ENCODE results near the gene ZHX3. TPM values are rescaled to one million over a fixed set of nuclear protein-coding genes. Genes with fewer than 3 reads are reported as not detected.

Gene ZHX3
- total and polyA plus RNA-seq, 2 of the 13 experiments (the other 11 are each of a cell fraction or from before 2014, with no cell fraction given), result 8.4 to 11.7 TPM

- TF ChIP-seq TGIF2 (CRISPR knock-in tag; IDR thresholded peaks at IDR 0.05), result no peak
- TF ChIP-seq CEBPZ (IDR thresholded peaks at IDR 0.05; ENCODE audit: low read length), result no peak
- no peak for TF ChIP-seq SAFB2 (CRISPR knock-in tag; IDR thresholded peaks at IDR 0.05; ENCODE audit: borderline replicate concordance, low read depth)
- no peak for TF ChIP-seq KLF6 (CRISPR knock-in tag; IDR thresholded peaks at IDR 0.05)
These were observed 134.1 kb downstream of the ZHX3 start (continued) for GRCh38 chr20:41183391-41183790.

- POLR2A ChIA-PET, result no interaction called here
- no peak for FAIRE-seq
- H3K4me1 ChIP-seq (ENCODE audit: insufficient read depth, low read length), result peaks cover 12% of the 10 kb centered on the region
- no peak overlapping the region for H3K9ac ChIP-seq (ENCODE audit: insufficient read depth, low read depth, low read length)
- intact Hi-C loops (cut with micrococcal nuclease; ENCODE audit: unreplicated experiment) (no loop called here), in situ Hi-C loops (cut with HindIII; ENCODE audit: extremely low pct_ligation_motif_present, low pct_unique_long_range_greater_than_20kb) (no loop called here)
- H3K9me3 ChIP-seq (ENCODE audit: low read length), result no peaks in the 10 kb centered on the region
- DNase-seq (ENCODE audit: low spot score), result no peak
- H3K27me3 ChIP-seq (ENCODE audit: control insufficient read depth in 1 of 2, insufficient read depth in 2 of 2, low read length in 2 of 2), result no peaks in the 10 kb centered on the region
- no peaks in the 10 kb centered on the region for H3K79me2 ChIP-seq (ENCODE audit: insufficient read depth, low read length)
- CTCF ChIA-PET (ENCODE audit: low intra/inter-chr PET ratio, low total read pairs), result no interaction called here
- no peak overlapping the region for H3K4me3 ChIP-seq (replicated peaks in 1 of 3; ENCODE audit: insufficient read depth in 1 of 3, low read depth in 2 of 3, low read length in 3 of 3)
- TF ChIP-seq TCF7 (IDR thresholded peaks at IDR 0.05; ENCODE audit: low read depth) (no peak), SP140L (CRISPR knock-in tag; IDR thresholded peaks at IDR 0.05; ENCODE audit: borderline replicate concordance) (no peak), ARNT2 (CRISPR knock-in tag; IDR thresholded peaks at IDR 0.05; ENCODE audit: low read depth) (no peak), ZNF20 (CRISPR knock-in tag; IDR thresholded peaks at IDR 0.05) (no peak), CBX1 (IDR thresholded peaks at IDR 0.05; ENCODE audit: low read depth) (no peak), THYN1 (CRISPR knock-in tag; IDR thresholded peaks at IDR 0.05; ENCODE audit: borderline replicate concordance, low read depth) (no peak), MAX (IDR thresholded peaks at IDR 0.05) (no peak), MAF1 (CRISPR knock-in tag; IDR thresholded peaks at IDR 0.05; ENCODE audit: borderline replicate concordance) (no peak), E2F1 (CRISPR knock-in tag; IDR thresholded peaks at IDR 0.05) (no peak), PBX2 (CRISPR knock-in tag; IDR thresholded peaks at IDR 0.05) (no peak)
- 96% methylated on average over 10 of the region's 10 CpGs for WGBS (ENCODE audit: low lambda C conversion rate)
- BruUV-seq (replicated peaks), result no TSS peak
- no peak for ATAC-seq
- no peaks in the 10 kb centered on the region for H4K20me1 ChIP-seq (ENCODE audit: insufficient read depth, low read length)
- no peak overlapping the region for H3K4me2 ChIP-seq (ENCODE audit: low read depth, low read length)
- no peak overlapping the region for H2AFZ ChIP-seq (ENCODE audit: low read length)
- peaks cover 0 to 3% of the 10 kb centered on the region in 2 experiments; a peak in 2 of 5 replicates for H3K36me3 ChIP-seq (replicated peaks in 1 of 2; ENCODE audit: control insufficient read depth in 1 of 2, insufficient read depth in 2 of 2, low read length in 2 of 2)
- no peak overlapping the region for H3K27ac ChIP-seq (ENCODE audit: extremely low read length, insufficient read depth, low read length)
These were observed 135.0 kb downstream of the ZHX3 start for GRCh38 chr20:41182296-41183212.
